ENCODE results near the gene PODXL2.

The PODXL2 gene, protein sequence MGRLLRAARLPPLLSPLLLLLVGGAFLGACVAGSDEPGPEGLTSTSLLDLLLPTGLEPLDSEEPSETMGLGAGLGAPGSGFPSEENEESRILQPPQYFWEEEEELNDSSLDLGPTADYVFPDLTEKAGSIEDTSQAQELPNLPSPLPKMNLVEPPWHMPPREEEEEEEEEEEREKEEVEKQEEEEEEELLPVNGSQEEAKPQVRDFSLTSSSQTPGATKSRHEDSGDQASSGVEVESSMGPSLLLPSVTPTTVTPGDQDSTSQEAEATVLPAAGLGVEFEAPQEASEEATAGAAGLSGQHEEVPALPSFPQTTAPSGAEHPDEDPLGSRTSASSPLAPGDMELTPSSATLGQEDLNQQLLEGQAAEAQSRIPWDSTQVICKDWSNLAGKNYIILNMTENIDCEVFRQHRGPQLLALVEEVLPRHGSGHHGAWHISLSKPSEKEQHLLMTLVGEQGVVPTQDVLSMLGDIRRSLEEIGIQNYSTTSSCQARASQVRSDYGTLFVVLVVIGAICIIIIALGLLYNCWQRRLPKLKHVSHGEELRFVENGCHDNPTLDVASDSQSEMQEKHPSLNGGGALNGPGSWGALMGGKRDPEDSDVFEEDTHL

DNA sequence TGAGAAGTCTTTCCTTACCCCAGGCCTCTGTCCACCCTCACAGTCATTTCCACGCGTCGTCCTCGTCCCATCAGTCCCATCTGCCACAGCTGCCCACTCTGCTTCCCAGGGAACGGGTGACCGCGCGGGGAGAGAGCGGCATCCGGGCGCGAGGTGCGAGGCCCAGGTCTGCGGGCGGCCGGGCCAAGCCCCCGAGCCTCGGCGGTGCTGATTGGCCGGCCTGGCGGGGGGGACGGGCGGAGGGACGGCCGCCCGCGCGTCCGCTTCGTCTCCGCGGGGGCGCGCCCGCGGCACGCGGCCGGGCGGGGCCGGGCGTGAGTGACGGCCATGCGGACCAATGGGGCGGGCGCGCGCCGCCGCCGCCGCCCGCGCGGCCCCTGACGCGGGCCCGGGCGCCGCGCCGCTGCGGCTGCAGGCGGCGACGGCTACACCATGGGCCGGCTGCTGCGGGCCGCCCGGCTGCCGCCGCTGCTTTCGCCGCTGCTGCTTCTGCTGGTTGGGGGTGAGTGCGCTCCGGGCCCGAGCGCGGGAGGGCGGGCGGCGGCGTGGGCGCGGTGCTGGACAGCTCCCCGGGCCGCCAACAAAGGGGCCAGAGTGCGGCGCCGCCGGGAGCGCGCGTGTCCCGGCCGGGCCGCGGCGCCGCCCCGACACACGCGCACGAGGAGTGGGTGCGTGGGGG, at the start of gene PODXL2:
PODXL2 (plus strand) TSS at position 398 of the 679 bp plus-strand sequence; CDS start at position 433, 35 bp downstream.
- DNase-seq: peak; percentile 45

DNA sequence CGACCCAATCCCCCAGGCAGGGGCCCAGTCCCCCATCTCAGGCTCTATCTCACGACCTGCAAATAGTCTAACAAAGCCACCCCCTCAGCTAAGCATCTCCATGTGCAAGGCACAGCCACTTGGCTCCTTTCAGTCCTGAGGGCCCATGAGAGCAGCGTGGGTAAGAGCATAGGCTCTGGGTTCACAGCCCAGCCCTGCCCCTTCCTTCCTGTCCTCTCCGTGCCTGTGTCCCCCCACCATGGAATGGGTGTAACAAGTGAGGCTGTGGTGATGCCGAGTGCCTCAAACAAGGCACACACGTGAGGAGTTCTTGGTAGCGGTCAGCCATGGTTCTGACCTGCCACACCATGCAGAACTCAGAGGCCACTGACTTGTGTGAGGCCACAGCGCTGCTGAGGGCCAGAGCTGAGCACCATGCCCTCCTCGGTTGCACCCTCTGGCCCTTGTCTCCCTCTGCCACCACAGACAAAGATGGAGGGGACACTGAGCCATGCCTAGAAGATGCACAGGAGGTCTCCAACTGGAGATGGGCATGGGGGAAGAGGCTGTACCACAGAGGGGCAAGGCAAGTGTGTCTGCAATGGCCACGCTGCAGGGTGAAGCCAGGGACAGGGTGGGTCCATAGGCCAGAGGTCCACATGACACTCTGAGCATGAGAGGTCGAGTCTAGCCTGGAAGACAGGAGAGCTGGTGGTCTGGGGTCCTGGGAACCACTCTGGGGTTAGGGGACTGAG, 48.5 kb upstream of the PODXL2 start:
- DNase-seq: no peak

DNA sequence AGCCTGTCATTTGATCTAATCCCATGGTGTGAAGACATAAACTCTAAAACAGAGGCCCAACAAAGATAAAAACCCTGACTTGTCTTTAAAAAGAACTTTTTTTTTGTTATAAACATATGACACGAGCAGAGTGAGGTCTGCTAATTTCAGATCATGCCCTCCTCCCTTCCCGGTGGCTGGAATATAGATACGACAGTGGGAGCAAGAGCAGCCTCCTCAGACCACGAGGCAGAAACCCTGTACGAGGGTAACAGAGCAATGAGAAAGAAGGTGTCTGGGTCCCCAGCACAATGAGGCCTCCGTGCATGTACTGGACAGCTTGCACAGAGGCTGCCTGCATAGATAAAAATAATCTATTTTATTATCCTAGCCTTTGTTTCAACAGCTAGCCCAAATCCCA, 44.3 kb upstream of the PODXL2 start:
- DNase-seq: no peak

DNA sequence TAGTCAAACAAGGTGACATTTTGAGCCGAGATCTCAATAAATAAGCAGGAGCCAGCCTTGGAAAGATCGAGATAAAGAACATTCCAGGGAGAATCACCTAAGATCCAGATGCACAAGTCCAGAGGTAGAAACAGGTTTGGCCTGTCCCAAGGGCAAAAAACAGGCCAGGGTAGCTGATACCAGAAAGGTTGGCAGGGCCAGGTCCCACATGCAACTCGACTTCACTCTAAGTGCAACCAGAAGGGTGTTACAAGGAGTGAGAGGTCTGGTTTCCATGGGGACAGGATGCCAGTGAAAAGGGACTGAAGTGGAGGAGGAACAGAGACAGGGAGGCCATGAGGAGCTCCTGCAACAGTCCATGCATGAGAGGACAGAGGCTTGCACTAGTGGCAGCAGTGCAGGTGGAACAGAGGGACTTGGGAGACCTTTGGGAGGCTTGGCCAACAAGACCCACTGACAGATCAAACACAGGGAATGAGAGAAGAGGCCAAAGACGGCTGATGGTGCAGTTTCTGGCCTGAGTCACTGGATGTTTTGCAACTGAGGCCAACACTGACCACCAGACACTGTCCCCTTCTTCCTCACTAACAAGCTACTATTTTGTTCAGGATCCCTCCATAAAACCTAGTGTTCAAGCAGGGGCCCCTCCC, 43.7 kb upstream of the PODXL2 start:
- DNase-seq: no peak

DNA sequence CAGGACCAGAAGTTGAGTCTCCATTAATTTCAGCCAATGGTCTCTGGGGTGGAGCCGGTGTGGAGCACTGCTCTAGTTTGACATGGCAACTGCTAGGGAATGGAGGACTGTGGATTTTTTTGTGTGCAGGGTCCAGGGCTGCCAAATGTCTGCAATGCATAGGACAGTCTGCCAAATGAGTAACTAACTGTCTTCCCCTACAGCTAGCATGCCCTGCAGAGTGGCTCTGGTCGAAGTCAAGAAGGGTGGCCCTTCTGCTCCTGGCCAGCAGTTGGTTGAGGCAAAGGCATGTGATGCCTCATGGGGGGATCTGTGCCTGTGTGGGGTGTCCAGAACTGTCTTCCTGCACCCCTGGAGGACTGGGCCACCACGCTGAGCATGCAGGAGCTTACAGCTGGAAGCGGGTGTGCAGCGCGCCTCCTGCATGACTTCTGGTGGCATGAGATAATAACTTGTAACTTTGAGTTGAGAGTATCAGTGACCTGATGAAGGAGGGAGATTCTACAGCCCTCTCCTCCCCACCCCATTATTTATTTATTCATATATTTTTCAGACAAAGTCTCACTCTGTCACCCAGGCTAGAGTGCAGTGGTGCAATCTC, 43.1 kb upstream of the PODXL2 start:
- no peak for DNase-seq

DNA sequence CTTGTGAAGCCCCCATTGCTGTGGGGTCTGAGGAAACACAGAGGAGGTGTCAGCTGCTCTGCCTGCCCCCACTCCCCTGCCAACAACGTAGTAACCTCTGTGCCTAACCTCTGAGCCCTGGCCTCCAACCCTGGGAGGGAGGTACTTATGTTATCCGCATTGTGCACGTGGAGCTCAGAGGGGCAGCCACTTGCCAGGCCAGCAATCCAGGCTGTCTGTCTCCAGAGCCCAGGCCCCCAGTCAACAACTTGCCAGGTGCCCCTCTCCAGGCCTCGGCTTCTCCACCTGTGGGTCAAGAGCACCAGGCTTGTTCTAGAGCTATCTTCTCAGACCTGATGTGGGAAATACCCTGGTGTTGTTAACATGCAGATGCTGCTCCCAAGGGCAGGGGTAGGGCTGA, 41.1 kb upstream of the PODXL2 start:
- no peak for DNase-seq

DNA sequence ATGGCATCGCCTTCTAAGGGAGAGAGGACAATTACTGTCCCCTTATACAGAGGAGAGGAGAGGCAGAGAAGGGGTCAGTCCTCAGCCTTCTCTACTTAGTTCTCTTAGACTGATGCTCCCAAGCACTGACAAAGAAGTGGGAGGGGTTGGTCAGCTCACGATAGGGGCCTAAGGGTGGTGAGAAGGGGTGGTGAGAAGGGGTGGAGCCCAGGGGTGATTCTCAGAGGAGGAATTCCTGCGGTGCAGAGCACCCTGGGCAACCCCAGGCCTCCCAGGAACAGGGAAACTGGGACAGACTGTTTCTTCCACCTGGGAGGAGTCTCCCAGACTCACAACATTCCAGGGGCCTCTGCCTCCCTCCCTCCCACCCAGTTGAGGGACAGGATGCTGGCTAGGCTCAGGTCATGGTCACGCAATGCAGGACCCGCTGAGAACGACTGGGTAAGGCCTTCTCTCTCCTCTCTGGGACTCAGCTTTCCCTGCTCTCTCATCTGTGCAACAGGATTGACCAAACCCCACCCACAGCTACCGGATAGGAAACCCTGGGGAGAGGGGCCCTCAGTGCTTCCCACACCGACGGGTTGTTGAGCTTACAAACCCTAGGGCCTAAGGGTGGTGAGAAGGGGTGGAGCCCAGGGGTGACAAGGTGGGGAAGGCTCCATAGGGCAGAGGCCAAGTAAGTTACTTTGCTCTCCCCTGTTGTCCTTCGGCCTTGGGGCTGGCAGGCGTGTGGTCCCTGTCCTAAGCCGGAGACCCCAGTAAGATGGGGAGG, 40.0 kb upstream of the PODXL2 start:
- DNase-seq: peak; percentile 57

DNA sequence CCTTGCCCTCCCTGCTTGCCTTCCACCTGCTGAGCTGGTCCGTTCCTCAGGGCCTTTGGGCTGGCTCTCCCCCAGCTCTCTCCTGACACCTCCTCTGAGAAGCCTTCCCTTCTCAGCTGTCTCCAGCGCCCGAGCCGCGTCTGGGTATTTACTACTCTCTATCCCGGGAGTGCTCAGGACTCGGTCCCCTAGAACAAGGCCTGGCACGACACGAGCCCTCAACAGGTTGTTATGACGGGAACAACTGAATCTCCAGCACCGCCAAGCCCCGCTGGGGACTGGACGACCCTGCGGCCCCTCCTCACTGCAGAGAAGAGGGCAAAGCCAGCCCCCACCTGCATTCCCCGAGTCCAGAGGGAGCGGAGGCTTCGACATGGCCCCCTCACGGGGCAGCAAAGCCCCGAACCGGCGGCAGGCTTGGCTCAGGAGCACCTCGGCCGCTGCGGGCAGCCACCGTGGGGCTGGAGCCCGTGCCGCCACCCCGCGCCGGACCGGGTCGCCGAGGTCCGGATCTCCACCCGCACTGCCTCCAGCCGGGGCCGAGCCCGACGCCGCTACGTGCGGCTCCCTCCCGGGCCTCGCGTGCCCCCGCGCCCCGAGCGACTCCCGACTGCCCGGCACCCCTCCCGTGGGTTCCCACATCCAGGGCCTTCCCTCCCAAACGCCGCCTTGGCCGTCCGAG, 39.2 kb upstream of the PODXL2 start:
- DNase-seq: peak; percentile 45

DNA sequence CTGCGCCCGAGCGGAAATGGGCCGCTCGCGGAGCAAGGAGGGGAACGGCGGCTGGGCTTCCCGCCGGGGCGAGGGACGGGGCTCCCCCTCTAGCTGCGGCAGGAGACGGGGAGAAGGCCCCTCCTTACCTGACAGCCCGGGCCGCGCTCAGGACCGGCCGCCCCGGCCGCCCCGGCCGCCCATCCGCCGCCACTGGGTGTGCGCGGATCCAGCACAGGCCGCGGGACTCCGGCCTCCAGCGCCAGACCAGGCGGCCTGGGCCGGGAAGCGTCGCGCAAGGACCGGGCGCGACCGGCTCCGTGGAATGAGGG, 38.7 kb upstream of the PODXL2 start:
- DNase-seq: peak; percentile 53

DNA sequence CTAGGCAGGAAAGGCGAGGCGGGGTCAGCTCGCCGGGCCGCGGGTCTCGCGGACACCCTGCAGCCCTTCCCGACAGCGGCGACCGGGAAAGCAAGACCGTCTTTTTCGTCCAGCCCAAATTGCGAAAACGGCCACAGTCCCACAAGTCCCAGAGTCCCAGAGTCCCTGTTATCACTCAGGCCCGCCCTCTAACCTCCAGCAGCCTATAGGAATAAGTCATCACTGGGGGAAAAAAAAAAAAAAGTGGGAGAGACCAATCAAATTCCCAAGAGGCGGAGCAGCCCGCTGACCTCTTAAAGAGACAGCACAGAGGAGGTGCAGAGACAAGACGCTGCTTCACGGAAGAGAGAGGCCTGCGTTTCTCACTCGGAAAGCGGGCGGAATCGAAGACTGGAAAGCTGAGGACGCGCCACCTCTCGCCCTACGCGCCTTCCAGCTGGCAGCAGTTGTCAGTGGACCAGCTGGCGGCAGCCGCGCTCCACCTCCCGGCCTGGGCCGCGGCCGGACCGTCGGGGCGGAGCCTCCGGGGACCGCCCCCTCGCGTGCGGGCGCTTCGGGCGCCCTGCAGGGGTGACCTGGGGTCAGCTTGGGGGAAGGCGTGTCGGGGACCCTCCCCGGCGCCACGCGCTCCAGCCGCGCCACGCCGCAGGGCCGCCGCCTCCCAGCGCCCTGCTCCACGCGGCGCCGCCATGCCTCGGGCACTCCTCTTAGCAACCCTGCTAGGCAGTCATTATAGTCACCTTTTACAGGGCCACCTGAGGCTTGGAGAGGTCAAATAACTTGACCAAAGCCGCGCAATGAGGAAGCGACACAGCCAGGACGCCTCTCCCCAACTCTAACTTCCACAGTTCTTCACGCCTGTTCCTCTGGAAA, 38.2 kb upstream of the PODXL2 start, which contains the start of gene TPRA1:
TPRA1 (minus strand) TSS at position 141 of the 873 bp plus-strand sequence. CDS start 10,587 bp downstream, outside the sequence.
- peak; percentile 88 for DNase-seq

DNA sequence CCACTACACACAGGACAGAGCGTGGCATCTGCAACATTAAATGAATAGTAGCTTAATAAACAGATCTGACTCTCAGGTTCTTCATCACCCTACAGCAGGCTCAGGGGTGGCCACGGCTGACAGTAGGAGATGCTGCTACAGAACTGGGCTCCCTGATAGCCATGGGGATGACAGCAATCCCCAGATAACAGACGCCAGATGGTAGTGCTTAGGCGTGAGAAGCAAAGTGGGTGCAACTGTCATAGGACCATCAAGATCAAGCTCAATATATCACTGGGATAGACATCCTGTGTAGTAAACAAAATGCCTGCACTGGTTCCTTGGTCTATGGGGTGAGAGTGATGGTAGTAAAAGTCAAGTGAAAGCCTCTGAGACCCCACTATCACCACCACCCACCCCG, 35.8 kb upstream of the PODXL2 start:
- no peak for DNase-seq

DNA sequence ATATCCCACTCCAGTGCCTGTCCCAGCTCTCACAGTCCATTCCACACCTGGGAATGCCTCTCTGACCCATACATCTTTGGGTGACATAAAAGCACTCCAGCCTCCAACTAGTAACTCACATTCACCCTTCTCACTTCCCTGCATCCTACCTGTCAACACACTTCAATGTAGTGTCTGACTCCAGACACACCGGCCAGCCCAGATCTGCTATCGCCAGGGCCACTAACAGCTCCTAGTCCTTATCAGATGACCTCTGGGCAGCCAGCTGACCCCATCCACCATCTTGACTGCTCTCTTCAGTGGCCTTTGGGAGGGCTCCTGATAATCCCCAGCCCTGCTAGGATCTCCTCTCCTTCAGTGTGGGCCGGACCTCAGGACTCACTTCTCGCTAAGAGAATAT, 33.7 kb upstream of the PODXL2 start:
- no peak for DNase-seq

DNA sequence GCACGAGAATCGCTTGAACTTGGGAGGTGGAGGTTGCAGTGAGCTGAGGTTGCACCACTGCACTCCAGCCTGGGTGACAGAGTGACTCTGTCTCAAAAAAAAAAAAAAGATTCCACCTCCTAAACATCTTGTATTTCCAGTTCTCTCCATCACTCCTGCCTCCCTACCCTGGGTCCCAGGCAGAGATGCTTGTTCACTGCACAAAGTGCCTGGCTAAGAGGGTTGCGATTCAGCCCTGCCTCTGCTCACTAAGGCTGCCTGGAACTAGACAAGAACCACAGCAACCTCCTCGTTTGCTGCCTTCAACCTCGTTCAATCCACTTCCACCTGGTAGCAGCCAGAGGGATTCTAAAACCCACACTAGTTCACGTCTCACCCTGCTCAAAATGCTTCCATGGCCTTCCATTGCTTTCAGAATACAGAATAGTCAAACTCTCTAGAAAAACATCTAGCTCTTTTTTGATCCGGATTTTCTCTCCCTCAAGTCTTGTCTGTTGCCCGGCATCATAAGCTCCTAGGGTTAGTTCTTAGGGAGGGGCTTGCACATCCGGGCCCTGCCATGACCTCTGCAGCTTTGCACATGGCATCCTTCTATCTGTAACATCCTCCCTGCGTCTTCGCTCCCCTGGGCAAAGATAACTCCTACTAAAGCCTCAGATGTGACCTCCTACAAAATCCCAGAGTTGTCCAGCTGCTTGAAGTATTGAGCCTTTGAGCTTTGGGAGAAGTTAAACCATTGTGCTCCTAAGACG, 31.8 kb upstream of the PODXL2 start:
- no peak for DNase-seq

DNA sequence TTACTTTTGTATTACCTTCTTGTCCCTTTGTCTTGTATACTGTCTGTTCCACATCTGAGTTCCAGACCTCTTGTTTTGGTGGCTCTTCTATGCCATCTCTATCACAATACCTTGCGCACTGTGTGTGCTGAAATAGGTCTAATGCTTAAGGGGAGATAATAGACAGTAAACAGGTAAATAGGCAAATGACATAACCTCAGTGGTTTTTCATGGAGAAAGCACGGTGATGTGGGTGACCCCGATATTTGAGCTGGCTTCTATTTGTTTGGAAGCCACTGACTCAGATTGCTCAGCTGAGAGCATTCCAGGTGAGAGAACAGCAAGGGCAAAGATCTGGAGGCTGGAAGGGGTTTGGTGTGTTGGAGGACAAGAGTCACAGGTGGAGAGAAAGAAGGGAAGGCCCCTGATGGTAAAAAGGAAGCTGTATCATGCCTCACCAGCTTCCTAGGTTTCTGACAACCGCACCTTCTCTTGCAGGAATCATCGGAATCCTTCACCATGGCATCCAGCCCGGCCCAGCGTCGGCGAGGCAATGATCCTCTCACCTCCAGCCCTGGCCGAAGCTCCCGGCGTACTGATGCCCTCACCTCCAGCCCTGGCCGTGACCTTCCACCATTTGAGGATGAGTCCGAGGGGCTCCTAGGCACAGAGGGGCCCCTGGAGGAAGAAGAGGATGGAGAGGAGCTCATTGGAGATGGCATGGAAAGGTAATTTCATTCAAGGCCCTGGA, 30.0 kb upstream of the PODXL2 start:
- DNase-seq: no peak

DNA sequence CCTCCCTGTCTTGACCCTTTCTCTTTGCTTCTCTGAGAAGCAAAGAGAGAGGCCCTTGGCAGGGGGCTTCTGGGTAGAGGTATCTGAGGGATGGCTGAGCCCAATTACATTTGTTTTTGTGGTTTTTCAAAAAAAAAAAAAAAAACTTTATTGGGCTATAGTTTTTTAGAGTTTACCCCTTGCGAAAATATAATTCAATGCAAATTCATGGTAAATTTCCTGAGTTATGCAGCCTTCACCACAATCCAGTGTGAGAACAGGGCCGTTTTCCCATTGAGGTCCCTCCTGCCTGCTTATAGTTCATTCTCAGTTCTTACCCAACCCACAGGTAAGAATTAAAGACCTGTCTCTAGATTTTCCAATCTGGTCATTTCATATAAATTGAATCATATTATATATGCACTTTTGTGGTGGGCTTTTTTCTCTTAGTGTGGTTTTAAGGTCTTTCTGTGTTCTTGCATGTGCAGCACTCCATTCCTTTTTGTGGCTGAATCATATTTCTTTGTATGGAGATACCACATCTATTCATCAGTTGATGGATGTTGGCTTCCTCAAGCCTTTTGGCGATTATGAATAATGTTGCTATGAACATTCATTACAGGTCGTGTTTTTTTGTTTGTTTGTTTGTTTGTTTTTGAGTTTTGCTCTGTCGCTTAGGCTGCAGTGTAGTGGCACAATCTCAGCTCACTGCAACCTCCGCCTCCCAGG, 28.1 kb upstream of the PODXL2 start:
- no peak for DNase-seq

DNA sequence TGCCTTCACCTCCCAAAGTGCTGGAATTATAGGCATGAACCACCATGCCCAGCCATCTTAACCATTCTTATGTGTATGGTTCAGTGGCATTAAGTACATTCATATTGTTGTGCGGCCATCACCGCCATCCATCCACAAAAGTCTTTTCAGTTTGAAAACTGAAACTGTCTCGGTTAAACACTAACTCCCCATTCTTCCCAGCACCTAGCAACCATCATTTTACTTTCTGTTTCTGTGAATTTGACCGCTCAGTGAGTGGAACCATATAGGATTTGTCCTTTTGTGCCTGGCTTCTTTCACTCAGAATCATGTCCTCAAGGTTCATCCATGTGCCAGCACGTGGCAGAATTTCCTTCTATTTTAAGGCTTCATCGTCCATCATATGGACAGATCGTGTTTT, 24.9 kb upstream of the PODXL2 start:
- DNase-seq: no peak

DNA sequence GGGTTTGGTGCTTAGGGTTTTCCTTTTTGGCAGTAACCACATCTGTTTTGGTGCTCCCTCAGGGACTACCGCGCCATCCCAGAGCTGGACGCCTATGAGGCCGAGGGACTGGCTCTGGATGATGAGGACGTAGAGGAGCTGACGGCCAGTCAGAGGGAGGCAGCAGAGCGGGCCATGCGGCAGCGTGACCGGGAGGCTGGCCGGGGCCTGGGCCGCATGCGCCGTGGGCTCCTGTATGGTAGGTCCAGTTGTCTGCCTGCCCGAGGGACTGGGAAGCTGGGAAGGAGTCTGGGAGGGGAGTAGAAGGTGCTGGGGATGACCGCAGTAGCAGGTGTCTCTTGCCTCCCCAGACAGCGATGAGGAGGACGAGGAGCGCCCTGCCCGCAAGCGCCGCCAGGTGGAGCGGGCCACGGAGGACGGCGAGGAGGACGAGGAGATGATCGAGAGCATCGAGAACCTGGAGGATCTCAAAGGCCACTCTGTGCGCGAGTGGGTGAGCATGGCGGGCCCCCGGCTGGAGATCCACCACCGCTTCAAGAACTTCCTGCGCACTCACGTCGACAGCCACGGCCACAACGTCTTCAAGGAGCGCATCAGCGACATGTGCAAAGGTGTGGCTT, 24.3 kb upstream of the PODXL2 start:
- DNase-seq: no peak
